Vagina (tissue), 2 donors: Measurements from ENCODE around the gene B4GALNT3.

Source experiments
- POLR2A ChIP-seq, 2 donors: fragments of 450-650 bp; IDR thresholded peaks; one replicate each; pipeline ENCODE4 v1.6.1; 2017; ENCODE audit warnings: antibody characterized with exemption in 2 of 2, mild to moderate bottlenecking in 2 of 2, moderate library complexity in 2 of 2
- TF ChIP-seq, protein P1 (sequence below), 3 experiments: fragments of 450-650 bp in 2 of 3; fragments of 200-600 bp in 1 of 3; sonication (generic) in 1 of 3; IDR thresholded peaks; one replicate each; pipeline ENCODE4 v1.5.1; 2017 to 2019; ENCODE audit warnings: antibody characterized with exemption in 3 of 3, mild to moderate bottlenecking in 2 of 3, moderate library complexity in 2 of 3

DNA sequence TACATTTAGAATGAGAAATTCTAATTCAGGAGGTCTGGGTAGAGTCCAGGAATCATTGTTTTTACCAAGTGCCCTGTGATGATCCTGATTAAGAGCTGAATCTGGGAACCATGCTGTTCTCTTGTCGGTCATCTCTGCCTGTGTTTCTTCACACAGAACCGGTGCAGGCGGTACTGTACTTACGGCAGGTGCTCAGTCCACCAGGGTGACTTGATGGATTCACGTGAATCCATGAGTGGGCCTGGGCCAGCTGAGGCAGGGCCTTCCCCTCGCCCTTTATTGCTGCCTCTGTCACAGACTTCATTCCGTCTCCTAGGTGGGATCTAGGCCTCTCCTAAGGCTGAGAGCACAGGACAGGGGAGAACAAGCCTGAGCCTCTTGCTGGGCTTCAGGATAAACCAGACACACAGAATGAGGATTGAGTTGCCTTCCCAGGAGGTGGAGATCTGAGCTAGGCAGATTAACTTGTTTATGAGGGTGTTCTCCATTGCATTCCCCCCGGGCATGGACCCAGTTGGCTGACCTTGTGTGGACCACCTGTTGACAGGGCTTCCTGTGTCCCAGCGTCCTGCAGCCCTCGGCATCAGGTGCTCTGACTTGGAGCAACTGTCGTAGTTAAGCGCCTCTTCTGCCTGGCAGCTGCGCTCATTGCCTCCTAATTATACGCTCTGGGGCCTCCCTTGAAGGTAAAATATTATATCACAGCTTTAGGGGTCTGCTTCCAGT, 42.1 kb downstream of the B4GALNT3 start:
- TF ChIP-seq, protein P1, sequence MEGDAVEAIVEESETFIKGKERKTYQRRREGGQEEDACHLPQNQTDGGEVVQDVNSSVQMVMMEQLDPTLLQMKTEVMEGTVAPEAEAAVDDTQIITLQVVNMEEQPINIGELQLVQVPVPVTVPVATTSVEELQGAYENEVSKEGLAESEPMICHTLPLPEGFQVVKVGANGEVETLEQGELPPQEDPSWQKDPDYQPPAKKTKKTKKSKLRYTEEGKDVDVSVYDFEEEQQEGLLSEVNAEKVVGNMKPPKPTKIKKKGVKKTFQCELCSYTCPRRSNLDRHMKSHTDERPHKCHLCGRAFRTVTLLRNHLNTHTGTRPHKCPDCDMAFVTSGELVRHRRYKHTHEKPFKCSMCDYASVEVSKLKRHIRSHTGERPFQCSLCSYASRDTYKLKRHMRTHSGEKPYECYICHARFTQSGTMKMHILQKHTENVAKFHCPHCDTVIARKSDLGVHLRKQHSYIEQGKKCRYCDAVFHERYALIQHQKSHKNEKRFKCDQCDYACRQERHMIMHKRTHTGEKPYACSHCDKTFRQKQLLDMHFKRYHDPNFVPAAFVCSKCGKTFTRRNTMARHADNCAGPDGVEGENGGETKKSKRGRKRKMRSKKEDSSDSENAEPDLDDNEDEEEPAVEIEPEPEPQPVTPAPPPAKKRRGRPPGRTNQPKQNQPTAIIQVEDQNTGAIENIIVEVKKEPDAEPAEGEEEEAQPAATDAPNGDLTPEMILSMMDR (IDR thresholded peaks at IDR 0.05), result no peak
- TF ChIP-seq POLR2A (IDR thresholded peaks at IDR 0.05), result no peak
